GM12878 (cell line): Measurements from ENCODE around the gene TPRG1. TPM values are rescaled to one million over a fixed set of nuclear protein-coding genes. Genes with fewer than 3 reads are reported as not detected.

Source experiments
- ATAC-seq: fragments of 200-7000 bp; cut with Tn5 transposase; 3 replicates; pipeline ENCODE4 v1.9.1; 2020; ENCODE audit warnings: mild to moderate bottlenecking, moderate library complexity
- BruUV-seq: library from RNA; stranded (reverse); fragments of 400-500 nt; replicated peaks from 2 replicates; lab custom pipeline; 2021; lab: Mats Ljungman, UMichigan
- CTCF ChIA-PET: fragments of 300-600 bp; sonication (Branson Sonifier 250); formaldehyde crosslinking; extraction: SDS; loops from one replicate; lab custom pipeline; 2021; ENCODE audit warnings: inconsistent platforms; lab: Yijun Ruan, JAX
- POLR2A ChIA-PET: fragments of 350-600 bp; formaldehyde crosslinking; extraction: SDS; loops from one replicate; lab custom pipeline; 2021; ENCODE audit warnings: inconsistent platforms; lab: Charles Lee
- RAD21 ChIA-PET: fragments of 300-600 bp; sonication (Branson Sonifier 250); formaldehyde crosslinking; loops from one replicate; lab custom pipeline; 2023; ENCODE audit warnings: antibody characterized with exemption; ENCODE audit not compliant: unreplicated experiment; lab: Charles Lee
- SMC1A ChIA-PET: fragments of 300-600 bp; sonication (Branson Sonifier 250); formaldehyde crosslinking; loops from one replicate; lab custom pipeline; 2023; ENCODE audit not compliant: unreplicated experiment, uncharacterized antibody; lab: Charles Lee
- DNase-seq: peaks from one replicate; pipeline ENCODE4 v3.0.0-alpha.2; 2011; ENCODE audit warnings: low read depth, low spot score
- FAIRE-seq: peaks from 3 replicates; lab custom pipeline; 2011; peaks lifted over from hg19 to GRCh38; lab: Jason Lieb, UNC
- H2AFZ ChIP-seq: 2 replicates; pipeline ENCODE4 v1.6.0; 2011; ENCODE audit warnings: low read depth, low read length, control low read depth; ENCODE audit not compliant: control insufficient read depth
- H3K27ac ChIP-seq: 2 replicates; pipeline ENCODE4 v1.5.1; 2011; ENCODE audit warnings: control low read depth; ENCODE audit not compliant: control insufficient read depth, insufficient read depth
- H3K27me3 ChIP-seq, 2 experiments: replicated peaks in 1 of 2; 2 replicates each; pipeline versions ENCODE4 v1.6.0 to v1.6.1; 2011; ENCODE audit warnings: low read length in 1 of 2; ENCODE audit not compliant: control insufficient read depth in 2 of 2, insufficient read depth in 2 of 2
- H3K36me3 ChIP-seq, 2 experiments: 2 replicates each; pipeline ENCODE4 v1.5.1; 2011; ENCODE audit warnings: low read length in 1 of 2; ENCODE audit not compliant: control insufficient read depth in 2 of 2, insufficient read depth in 2 of 2
- H3K4me1 ChIP-seq: 2 replicates; pipeline ENCODE4 v1.6.1; 2011; ENCODE audit warnings: mild to moderate bottlenecking, low read length, moderate library complexity, mixed read lengths; ENCODE audit not compliant: control insufficient read depth, insufficient read depth
- H3K4me2 ChIP-seq: 2 replicates; pipeline ENCODE4 v1.6.0; 2011; ENCODE audit warnings: control low read depth; ENCODE audit not compliant: control insufficient read depth, insufficient read depth
- H3K4me3 ChIP-seq: fragments of 200-600 bp; sonication (generic); 2 replicates; pipeline ENCODE4 v1.5.1; 2016
- H3K79me2 ChIP-seq: 2 replicates; pipeline ENCODE4 v1.6.0; 2011; ENCODE audit warnings: low read length; ENCODE audit not compliant: control insufficient read depth, insufficient read depth
- H3K9ac ChIP-seq: 2 replicates; pipeline ENCODE4 v1.8.0; 2011; ENCODE audit warnings: low read length, control low read depth, mixed read lengths; ENCODE audit not compliant: control insufficient read depth, insufficient read depth
- H3K9me3 ChIP-seq: replicated peaks from 3 replicates; pipeline ENCODE4 v1.5.1; 2011; ENCODE audit warnings: mild to moderate bottlenecking, low read length; ENCODE audit not compliant: control insufficient read depth, insufficient read depth
- H4K20me1 ChIP-seq: 2 replicates; pipeline ENCODE4 v1.6.0; 2011; ENCODE audit not compliant: control insufficient read depth, insufficient read depth
- BMI1 ChIP-seq: fragments of 450-650 bp; IDR thresholded peaks from 2 replicates; pipeline ENCODE4 v1.6.1; 2016; ENCODE audit warnings: mild to moderate bottlenecking, moderate library complexity, borderline replicate concordance
- CBFB ChIP-seq: IDR thresholded peaks from 2 replicates; pipeline ENCODE4 v1.6.1; 2016; ENCODE audit warnings: antibody characterized with exemption, low read depth
- CREM ChIP-seq: IDR thresholded peaks from 2 replicates; pipeline ENCODE4 v1.6.1; 2014; ENCODE audit warnings: antibody characterized with exemption, low read depth
- EP300 ChIP-seq, 2 experiments: fragments of 150-350 bp in 1 of 2; IDR thresholded peaks; 2 replicates each; pipeline ENCODE4 v1.6.1; 2011 to 2012; ENCODE audit warnings: low read depth in 2 of 2, low read length in 2 of 2, borderline replicate concordance in 1 of 2, improper control_type of control experiment in 1 of 2, inconsistent platforms in 1 of 2; ENCODE audit not compliant: control insufficient read depth in 1 of 2
- HDGF ChIP-seq: fragments of 450-650 bp; IDR thresholded peaks from 2 replicates; pipeline ENCODE4 v1.6.1; 2016; ENCODE audit warnings: antibody characterized with exemption
- NFXL1 ChIP-seq: fragments of 450-650 bp; IDR thresholded peaks from 2 replicates; pipeline ENCODE4 v1.6.1; 2017; ENCODE audit warnings: antibody characterized with exemption, mild to moderate bottlenecking, borderline replicate concordance
- NR2F1 ChIP-seq: fragments of 450-650 bp; conservative IDR thresholded peaks from 2 replicates; pipeline ENCODE4 v1.6.1; 2017; ENCODE audit warnings: mild to moderate bottlenecking
- PAX8 ChIP-seq: fragments of 450-650 bp; IDR thresholded peaks from 2 replicates; pipeline ENCODE4 v1.6.1; 2017; ENCODE audit warnings: mild to moderate bottlenecking, moderate library complexity
- RAD21 ChIP-seq: IDR thresholded peaks from 2 replicates; pipeline ENCODE4 v1.6.1; 2011; ENCODE audit warnings: mild to moderate bottlenecking, low read depth, low read length, moderate library complexity; ENCODE audit not compliant: insufficient read depth
- RCOR1 ChIP-seq: conservative IDR thresholded peaks from 2 replicates; pipeline ENCODE4 v1.6.1; 2012; ENCODE audit warnings: low read depth, low read length, improper control_type of control experiment
- STAT1 ChIP-seq: fragments of 450-650 bp; conservative IDR thresholded peaks from 2 replicates; pipeline ENCODE4 v1.6.1; 2014; ENCODE audit warnings: antibody characterized with exemption, mild to moderate bottlenecking
- TBL1XR1 ChIP-seq: IDR thresholded peaks from 2 replicates; pipeline ENCODE4 v1.6.1; 2012; ENCODE audit warnings: low read depth, low read length, improper control_type of control experiment
- TCF7 ChIP-seq: IDR thresholded peaks from 2 replicates; pipeline ENCODE4 v1.6.1; 2014; ENCODE audit warnings: antibody characterized with exemption, borderline replicate concordance
- WGBS: methylation state at CpG from one replicate; pipeline ENCODE4 v1.1.6; 2016; ENCODE audit warnings: low lambda C conversion rate; ENCODE audit not compliant: insufficient replicate concordance, insufficient coverage; ENCODE audit errors: missing lambda C conversion rate; 5-methylcytosine and 5-hydroxymethylcytosine counted together
- in situ Hi-C: fragments of 300-500 bp; cut with MboI; formaldehyde crosslinking; loops from 9 replicates; pipeline ENCODE4 v1.14.3; 2018; ENCODE audit warnings: mixed read lengths
- intact Hi-C: fragments of 100-400 bp; cut with micrococcal nuclease; formaldehyde crosslinking; loops from one replicate; pipeline ENCODE4 v1.14.2; 2022; ENCODE audit not compliant: unreplicated experiment
- polyA plus RNA-seq, 11 experiments: library from polyadenylated mRNA; depleted of rRNA in 4 of 11; unstranded in 6 of 11; stranded (reverse) in 5 of 11; fragments of >200 nt; fragmentation: Nextera tagmentation in 4 of 11; fragmentation: Illumina TruSeq in 1 of 11; extraction: Ambion mirVana in 4 of 11; extraction: Trizol in 1 of 11; gene quantifications; 1 replicate in 1 of 11; 2 replicates in 10 of 11; pipeline versions ENCODE4 v1.2.1 to v1.2.3, GENCODE V29; 2011 to 2016; ENCODE audit warnings: inconsistent platforms in 2 of 11, missing spikeins in 2 of 11, low read depth in 1 of 11
- total RNA-seq, 4 experiments: library from RNA; depleted of rRNA in 3 of 4; stranded (reverse); fragments of >200 nt in 3 of 4; fragmentation: Illumina TruSeq in 1 of 4; extraction: Trizol in 1 of 4; gene quantifications; 2 replicates each; pipeline versions ENCODE4 v1.2.1 to v1.2.3, GENCODE V29; 2013 to 2021
- TF ChIP-seq, protein P1 (sequence below): fragments of 150-350 bp; IDR thresholded peaks from 2 replicates; pipeline ENCODE4 v1.6.1; 2016; ENCODE audit warnings: low read depth, low read length
- TF ChIP-seq, protein P2 (sequence below): IDR thresholded peaks from 2 replicates; pipeline ENCODE4 v1.6.1; 2011; ENCODE audit warnings: low read depth, mild to moderate bottlenecking, low read length, moderate library complexity, borderline replicate concordance; ENCODE audit errors: extremely low read depth
- TF ChIP-seq, protein P3 (sequence below): IDR thresholded peaks from 2 replicates; pipeline ENCODE4 v1.6.1; 2012; ENCODE audit warnings: low read depth, low read length, improper control_type of control experiment
- TF ChIP-seq, protein P4 (sequence below): IDR thresholded peaks from 2 replicates; pipeline ENCODE4 v1.6.1; 2011; ENCODE audit warnings: mild to moderate bottlenecking, low read depth, low read length, moderate library complexity; ENCODE audit not compliant: insufficient replicate concordance

Gene TPRG1
- total and polyA plus RNA-seq, 10 of the 15 experiments (the other 5 are each of a cell fraction or from before 2014, with no cell fraction given), result 0.26 to 30.7 (median 3.6) TPM

DNA sequence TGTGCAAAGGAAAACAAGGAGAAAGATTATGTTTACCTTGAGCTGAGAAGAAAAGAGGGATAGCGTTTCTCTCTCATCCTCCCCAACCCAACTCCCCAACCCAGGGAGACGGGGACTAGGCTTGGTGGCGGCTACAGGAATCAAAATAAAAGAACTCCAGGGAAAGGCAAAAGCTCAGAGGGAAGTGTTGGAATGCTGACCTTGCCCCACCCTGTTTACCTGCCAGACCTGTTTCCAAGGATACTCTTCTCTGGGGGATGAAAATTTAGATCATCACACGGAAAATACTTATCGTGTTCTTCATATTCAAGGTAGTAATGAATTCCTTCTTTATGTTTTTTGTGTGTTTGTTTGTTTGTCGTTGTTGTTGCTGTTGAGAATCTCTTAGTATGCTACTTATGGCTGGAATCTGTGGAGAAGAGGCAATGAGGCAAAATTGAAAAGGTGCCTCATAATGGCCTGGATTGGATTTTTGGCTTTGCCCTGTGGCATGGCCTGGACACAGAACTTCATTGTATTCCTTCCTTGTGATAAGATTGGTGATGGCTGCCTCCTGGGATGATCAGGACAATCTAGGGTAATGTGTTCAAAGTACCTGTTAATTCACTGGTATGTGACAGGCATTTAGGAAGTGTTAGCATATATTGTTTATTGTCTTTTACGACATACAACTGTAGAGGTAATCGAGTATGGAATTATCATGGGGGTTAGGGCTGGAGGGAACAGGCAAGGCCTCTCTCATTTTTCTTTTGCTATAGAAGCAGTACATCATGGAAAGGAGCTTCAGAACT is 11.1 kb upstream of the TPRG1 start:
- no peak for TF ChIP-seq RAD21
- TF ChIP-seq CBFB, result no peak
- no peak for TF ChIP-seq BMI1
- no peak for TF ChIP-seq PAX8
- TF ChIP-seq, protein P1, sequence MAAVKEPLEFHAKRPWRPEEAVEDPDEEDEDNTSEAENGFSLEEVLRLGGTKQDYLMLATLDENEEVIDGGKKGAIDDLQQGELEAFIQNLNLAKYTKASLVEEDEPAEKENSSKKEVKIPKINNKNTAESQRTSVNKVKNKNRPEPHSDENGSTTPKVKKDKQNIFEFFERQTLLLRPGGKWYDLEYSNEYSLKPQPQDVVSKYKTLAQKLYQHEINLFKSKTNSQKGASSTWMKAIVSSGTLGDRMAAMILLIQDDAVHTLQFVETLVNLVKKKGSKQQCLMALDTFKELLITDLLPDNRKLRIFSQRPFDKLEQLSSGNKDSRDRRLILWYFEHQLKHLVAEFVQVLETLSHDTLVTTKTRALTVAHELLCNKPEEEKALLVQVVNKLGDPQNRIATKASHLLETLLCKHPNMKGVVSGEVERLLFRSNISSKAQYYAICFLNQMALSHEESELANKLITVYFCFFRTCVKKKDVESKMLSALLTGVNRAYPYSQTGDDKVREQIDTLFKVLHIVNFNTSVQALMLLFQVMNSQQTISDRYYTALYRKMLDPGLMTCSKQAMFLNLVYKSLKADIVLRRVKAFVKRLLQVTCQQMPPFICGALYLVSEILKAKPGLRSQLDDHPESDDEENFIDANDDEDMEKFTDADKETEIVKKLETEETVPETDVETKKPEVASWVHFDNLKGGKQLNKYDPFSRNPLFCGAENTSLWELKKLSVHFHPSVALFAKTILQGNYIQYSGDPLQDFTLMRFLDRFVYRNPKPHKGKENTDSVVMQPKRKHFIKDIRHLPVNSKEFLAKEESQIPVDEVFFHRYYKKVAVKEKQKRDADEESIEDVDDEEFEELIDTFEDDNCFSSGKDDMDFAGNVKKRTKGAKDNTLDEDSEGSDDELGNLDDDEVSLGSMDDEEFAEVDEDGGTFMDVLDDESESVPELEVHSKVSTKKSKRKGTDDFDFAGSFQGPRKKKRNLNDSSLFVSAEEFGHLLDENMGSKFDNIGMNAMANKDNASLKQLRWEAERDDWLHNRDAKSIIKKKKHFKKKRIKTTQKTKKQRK, result no peak
- TF ChIP-seq EP300 (IDR thresholded peaks at IDR 0.05; ENCODE audit: borderline replicate concordance in 1 of 2, control insufficient read depth in 1 of 2, low read depth in 2 of 2, low read length in 2 of 2), result no peak
- TF ChIP-seq HDGF, result no peak
- TF ChIP-seq STAT1, result no peak
- TF ChIP-seq, protein P2, sequence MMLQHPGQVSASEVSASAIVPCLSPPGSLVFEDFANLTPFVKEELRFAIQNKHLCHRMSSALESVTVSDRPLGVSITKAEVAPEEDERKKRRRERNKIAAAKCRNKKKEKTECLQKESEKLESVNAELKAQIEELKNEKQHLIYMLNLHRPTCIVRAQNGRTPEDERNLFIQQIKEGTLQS, result no peak
- no peak for TF ChIP-seq TBL1XR1
- TF ChIP-seq NFXL1, result no peak
- TF ChIP-seq, protein P3, sequence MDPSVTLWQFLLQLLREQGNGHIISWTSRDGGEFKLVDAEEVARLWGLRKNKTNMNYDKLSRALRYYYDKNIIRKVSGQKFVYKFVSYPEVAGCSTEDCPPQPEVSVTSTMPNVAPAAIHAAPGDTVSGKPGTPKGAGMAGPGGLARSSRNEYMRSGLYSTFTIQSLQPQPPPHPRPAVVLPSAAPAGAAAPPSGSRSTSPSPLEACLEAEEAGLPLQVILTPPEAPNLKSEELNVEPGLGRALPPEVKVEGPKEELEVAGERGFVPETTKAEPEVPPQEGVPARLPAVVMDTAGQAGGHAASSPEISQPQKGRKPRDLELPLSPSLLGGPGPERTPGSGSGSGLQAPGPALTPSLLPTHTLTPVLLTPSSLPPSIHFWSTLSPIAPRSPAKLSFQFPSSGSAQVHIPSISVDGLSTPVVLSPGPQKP, result no peak
- TF ChIP-seq RCOR1, result no peak
- TF ChIP-seq CREM, result no peak
- no peak for TF ChIP-seq NR2F1
- TF ChIP-seq, protein P4, sequence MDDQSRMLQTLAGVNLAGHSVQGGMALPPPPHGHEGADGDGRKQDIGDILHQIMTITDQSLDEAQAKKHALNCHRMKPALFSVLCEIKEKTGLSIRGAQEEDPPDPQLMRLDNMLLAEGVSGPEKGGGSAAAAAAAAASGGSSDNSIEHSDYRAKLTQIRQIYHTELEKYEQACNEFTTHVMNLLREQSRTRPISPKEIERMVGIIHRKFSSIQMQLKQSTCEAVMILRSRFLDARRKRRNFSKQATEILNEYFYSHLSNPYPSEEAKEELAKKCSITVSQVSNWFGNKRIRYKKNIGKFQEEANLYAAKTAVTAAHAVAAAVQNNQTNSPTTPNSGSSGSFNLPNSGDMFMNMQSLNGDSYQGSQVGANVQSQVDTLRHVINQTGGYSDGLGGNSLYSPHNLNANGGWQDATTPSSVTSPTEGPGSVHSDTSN, result no peak
- TF ChIP-seq TCF7, result no peak
- Histone ChIP-seq H2AFZ (no peak overlapping the region), H3K9me3 (no peaks in the 10 kb centered on the region), H3K27me3 (no peaks in the 10 kb centered on the region; a peak in 1 of 4 replicates), H3K4me3 (no peak overlapping the region), H3K9ac (no peak overlapping the region), H3K4me1 (no peaks in the 10 kb centered on the region), H3K79me2 (no peaks in the 10 kb centered on the region), H4K20me1 (no peaks in the 10 kb centered on the region), H3K27ac (no peak overlapping the region), H3K4me2 (no peak overlapping the region), H3K36me3 (no peaks in the 10 kb centered on the region)
- RAD21 ChIA-PET, result no interaction called here
- WGBS, result 30% methylated on average over 8 of the region's 8 CpGs
- POLR2A ChIA-PET, result no interaction called here
- ATAC-seq (no peak), FAIRE-seq (no peak), DNase-seq (no peak)
- CTCF ChIA-PET, result interaction anchor here (1.0 kb wide), 1 partner anchor 119 kb away, joined by 3 read pairs; no protein-coding TSS in a partner anchor
- SMC1A ChIA-PET, result no interaction called here
- in situ Hi-C loops, result no loop called here
- BruUV-seq, result no TSS peak
- intact Hi-C loops, result no loop called here
